DMS114 treated with DMSO at 0.1 percent for 48 hours (cell line): Measurements from ENCODE around the gene XRCC4.
"Not testable (repeated sequence)": the region's sequence is repeated elsewhere in the genome, so short reads cannot be mapped to it uniquely, and the experiment has no call there.

Source experiments
- DNase-seq: peaks from one replicate; lab custom pipeline; 2025; ENCODE audit not compliant: unreplicated experiment; lab: John Stamatoyannopoulos, UW

XRCC4 gene

DNA sequence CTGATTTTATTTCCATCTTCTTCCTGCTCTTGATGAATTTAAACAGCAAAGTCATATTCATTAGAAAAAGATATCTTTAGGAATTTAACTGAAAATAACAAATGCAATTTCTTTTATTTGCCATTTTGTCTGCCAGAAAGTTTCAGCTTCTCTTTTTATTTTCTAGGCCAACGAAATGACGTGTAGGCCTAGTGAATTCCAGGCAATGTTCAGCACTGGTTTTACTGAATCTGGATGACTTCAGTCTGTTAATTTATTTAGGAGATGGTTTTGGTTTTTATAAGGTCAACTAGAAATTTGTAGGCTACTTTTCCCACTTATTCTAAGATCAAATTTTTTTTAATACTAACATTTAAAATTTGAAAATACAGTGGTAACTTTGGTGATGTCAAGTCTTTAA lies 265.1 kb downstream of the XRCC4 start:
- no peak for DNase-seq

DNA sequence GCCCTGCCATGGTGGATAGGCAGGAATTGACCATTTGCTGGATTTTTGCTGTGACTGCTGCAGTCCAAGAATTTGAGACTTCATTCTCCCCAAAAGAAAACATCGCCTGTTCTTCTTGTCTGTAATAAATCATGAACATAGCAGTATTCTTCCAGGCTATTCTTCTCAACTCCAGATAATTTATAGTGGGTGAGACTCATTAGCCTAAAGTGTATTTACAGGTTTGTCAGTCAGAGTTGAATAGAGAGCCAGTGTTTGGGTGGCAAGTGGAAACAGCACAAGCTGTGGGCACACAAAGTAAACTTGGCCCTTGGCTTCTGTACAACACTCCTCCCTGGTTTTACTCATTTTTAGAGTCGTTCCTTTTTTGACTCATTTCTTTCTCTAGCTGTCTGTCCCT lies 266.0 kb downstream of the XRCC4 start:
- no peak for DNase-seq

DNA sequence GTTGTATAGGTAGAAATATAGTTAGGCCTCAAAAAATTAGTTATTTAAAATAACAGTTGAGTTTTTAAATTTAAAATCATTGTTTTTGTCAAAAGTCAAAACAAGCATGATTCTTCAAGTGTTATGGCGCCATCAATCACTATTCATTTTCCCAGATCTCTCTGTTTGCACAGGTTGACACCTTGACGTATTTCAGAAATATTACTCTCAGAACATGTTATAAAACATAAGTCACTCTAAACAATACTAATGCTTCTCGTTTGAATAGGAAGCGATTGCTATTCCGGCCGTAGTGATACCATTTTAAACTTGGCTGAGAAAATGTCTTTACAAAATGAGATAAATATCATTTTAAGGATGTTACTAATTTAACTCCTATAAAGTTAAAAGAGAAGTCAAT lies 268.1 kb downstream of the XRCC4 start:
- no peak for DNase-seq

DNA sequence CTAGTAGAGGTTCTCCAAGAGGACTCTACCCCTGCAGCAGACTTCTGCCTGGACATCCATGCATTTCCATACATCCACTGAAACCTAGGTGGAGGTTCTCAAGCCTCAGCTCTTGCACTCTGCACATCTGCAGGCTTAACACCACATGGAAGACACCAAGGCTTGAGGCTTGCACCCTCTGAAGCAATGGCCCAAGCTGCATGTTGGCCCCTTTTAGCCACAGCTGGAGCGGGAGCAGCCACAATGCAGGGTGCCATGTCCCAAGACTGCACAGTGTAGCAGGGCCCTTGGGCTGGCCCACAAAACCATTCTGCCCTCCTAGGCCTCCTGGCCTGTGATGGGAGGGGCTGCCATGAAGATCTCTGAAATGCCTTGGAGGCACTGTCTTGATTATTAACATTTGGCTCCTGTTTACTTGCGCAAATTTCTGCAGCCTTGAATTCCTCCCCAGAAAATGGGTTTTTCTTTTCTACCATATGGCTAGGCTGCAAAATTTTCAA lies 271.0 kb downstream of the XRCC4 start:
- no peak for DNase-seq

DNA sequence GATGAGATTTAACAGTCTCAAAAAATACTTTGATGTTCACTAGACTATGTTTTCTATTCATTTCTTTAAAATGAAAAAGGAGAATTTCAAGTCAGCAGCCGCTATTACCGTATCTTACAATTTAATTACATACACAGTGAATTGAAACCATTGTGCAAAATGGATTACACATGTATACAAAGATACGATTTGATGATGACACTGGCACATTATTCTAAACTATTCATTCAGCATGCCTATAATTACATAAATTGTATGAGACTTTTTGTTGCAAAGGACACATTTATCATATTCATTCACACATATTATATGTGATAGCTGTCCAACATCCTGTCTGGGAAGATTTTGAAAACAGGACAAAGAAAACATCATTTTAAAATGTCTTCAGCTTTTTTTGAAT lies 275.9 kb downstream of the XRCC4 start:
- DNase-seq = no peak

DNA sequence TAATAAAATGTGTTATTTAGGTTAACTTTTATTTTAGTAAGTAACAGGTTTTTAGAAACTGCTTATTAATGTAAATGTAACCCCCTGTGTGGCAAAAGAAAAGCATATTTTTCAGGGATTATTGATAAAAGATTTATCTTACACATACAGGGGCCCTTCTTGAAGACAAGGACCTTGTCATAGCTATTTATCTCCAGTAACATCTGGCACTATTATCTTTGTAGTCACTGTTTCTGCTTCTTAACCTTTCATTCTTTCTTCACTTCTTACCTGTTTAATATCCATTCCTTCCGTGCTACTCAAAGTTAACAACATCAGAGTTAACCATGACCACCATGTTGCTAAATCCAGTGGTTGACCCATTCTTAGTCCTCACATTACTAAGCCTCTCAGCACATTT lies 276.4 kb downstream of the XRCC4 start:
- DNase-seq = no peak

DNA sequence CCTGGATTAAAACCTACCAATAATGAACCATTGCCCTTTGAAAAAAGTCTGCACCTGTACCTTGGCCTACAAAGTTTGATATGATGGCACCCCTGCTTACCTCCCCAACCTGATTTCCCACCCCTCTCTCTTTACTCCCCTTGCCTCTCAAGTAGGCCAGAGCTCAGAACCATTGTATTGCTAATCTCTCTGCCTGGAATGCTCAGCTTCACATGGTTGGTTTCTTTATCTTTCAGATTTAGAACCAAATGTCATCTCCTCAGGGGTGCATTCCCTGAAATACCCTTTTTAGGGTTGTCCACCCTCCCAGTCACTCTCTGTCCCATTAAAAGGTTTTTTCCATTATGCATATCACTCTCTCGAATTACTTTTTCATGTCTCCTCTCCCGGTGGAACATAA lies 277.6 kb downstream of the XRCC4 start:
- no peak for DNase-seq

DNA sequence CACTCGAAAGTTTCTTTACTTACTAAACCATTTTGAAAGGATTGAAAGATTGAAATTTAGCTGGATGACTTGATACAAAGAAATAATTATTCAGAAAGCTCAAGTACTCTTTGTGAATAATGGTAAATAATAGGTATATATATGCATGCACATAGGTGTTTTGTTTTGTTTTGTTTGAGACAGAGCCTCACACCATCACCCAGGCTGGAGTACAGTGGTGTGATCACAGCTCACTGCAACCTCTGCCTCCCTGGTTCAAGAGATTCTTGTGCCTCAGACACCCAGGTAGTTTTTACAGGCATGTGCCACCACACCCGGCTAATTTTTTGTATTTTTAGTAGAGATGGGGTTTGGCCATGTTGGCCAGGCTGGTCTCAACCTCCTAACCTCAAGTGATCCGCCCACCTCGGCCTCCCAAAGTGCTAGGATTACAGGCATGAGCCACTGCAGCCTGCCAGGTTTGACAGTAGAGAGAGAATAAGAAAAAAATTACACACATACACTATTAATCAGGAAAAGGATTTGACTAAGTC lies 278.2 kb downstream of the XRCC4 start:
- not testable (repeated sequence) for DNase-seq

DNA sequence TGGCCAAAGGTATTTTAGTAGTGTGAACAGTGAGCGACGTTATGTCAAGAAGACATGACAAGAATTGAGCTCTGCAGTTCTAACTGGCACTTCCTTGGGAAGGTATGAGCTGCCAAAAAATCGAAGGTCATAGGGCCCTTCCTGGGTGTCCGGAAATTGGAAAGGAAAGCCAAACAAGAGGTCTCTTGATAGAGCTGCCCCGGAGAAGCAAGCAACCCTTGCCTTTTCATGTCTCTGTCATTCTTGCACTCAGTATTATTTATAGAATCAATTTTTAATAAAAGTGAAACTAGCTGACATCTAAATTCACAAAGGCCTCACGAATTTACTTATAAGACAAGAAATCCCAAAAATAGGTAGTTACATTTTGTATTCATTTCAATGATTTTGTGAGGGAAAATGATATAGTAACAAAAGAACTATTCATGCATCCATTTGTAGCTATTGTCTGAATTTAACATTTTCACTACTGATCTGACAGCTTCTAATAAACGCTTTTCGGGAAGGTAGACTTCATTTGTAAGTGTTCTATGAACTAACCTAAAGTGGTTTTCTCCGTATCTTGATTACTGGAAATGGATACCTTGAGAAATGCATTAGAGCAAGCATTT lies 280.4 kb downstream of the XRCC4 start:
- no peak for DNase-seq

DNA sequence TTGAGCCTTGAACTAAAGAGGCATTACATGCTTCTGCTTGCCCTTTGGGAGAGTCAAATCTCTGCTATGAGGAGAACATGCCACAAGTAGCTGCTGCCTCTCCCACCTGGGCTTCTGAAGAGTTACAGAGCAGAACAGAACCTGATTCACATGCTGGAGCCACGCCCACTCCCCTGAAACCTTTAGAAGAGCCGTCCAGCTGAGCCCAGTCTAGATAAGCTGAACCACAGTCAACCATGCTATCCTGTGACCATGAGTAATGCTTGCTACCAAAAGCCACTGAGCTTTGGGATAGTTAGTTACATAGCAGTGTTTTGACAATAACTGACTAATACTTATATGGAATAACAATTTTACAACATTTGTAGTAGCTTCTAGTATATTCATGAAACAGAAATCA lies 283.2 kb downstream of the XRCC4 start:
- no peak for DNase-seq

DNA sequence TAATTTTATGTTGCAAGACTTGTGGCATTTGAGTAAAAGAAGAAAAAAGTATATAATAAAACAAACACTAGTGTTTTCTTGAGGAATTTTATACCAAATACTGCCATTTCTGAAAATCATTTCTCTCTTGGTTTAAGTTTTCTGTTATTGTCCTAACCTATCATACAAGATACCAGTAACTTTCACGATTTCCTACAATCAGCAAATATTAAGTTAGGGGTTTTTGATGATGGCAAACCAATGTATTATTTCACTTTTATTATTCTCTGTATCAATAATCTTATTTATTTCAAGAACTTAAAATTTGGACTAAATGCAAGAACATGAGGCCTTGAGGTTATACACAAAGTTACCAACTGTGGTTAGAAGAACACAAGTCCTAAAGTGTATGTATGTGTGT lies 285.2 kb downstream of the XRCC4 start:
- DNase-seq = no peak

DNA sequence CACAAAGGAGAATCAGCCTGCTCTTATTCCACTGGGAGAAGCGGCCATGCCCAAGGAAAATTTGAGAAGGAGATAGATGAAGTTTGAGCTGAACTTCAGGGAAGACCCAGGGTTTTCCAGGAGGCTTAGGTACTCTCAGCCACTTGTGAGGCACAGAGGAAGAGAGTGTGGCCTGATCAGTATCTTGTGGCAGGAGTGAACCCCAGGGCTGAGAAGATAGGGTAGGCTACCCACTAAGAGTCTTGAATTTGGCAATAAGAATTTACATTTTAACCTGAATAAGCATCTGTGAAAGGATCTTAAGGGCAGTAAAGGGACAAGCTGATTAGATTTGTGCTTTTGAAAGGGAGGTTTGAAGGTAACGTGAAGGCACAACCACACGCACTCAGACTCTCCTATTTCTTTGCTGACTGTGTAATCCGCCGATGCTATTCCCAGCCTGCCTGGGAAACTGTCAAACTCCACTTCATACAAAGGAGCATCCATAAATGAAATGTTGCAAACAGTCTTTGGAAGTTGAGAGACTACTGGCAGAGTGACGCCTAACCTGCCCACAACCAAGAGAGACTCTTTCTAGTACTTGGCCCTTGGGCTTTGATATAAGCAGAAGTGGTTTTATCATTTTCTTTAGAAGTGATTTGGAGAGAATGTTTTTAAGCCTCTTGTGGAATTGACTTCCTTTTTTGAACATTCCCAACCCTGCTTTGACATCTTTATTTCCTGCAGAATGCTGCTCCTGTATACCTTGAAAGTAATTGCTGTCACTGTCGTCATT lies 286.0 kb downstream of the XRCC4 start:
- DNase-seq = no peak

DNA sequence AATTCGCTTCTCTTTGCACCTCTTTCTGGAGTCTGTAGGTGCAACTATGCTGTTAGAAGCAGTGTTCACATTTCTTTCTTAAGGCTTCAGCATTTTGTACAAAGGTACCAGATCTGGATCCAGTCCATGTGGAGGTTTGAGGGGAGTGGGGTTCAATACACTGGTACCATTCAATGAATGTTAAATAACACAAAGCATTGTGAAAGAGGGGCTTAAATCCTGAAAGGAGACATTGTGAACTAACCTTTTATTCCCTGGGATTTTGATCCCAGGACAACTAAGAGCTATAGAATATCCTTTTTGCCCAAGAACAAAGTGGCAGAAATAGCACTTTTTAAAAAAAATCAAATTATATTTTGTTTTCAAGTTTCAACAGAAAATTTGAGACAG lies 286.5 kb downstream of the XRCC4 start:
- DNase-seq = no peak

DNA sequence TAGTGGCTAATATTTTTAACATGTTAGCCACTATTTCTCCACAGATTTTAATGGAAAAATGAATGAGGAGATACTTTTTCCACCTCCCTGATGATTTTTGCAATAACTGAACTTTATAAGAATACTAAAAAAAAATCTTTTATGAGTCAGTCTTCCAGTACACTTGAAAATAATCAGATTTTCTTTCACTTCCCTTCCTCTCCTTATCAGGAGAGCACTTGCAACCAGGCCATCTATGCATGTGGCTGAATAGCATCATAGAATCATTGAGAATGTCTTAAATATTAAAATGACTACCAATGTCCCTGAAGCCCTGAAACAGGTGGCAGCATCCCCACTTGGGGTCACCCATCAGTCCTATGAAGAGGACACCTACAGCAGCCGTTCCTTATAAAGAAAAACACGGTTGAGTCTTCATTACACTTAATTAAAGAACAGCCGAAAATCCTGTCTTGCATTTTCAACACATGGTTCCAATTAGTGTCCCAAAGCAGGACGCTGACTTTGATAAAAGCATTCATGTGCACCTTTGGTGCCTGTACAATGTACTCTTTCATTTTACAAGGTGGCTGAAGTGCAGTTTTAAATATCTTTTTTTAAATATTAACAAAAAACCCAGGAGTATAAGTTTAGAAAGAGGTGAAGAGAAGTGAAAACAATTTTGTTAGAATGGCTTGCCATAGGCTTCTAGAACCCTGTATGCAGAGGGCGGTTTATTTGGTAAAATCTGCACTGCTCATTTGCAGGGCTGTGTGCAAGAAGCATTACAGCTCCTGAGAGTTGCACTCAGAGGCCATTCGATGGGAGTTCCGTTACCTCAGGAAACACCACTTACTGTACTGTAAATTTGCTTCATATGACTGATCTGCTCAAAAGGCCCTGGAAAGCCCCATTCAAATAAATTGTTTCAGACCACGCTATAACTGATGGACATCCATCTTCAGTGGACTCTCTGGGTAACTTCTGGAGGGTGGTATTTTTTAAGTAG lies 287.3 kb downstream of the XRCC4 start:
- no peak for DNase-seq

DNA sequence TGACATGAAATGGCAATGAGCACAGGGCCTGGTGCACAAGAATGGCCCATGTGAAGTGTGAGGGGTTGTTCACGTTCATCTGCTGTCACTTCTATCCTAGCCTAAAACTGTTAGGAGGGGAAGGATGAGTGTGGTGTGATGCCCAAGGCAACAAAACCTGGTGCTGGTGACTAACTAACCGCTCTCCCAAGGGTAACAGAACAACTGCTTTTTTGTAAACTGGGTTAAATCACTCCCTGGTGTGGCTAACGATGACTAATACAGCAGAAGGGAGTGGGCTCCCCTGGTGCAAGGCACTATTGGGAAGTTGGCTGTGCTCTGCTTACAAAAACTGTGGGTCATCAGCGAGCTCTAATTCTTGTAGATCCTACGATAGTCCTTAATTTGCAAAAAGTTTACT lies 291.0 kb downstream of the XRCC4 start:
- no peak for DNase-seq

DNA sequence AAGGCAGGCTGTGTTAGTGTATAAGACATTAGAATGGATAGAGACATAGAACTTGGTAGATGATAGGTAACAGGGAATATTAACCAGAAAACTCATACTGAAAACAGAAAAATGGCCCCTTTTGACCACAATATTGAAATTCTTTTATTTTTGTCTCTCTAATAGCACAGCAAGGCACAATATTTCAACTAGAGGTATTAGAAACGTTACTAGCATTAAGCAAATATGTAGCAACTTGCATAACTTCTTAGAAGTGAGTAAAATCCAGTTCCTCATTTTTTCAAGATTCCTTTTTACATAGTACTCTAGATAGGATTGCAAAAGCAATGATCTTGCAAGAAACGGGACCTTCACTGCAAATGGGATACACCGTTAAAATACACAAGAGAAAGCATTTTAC lies 291.5 kb downstream of the XRCC4 start:
- DNase-seq = no peak

DNA sequence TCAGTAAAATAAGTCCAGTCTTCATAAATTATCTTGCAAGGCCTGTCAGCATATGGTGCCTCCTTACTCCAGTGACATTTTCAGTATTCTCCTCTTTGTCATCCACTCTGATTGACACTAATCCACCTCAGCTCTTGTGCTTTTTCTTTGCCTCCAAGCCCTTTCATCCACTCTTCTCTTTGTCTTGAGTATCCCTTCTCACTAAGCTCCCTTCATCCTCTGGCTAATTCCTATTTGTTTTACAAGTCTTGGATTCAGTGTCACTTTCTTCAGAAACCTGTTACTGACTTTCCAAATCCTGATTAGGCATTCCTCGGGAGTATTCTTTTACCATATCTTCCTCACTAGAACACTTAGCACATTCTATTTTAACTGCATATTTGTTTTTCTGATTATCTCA lies 293.6 kb downstream of the XRCC4 start:
- no peak for DNase-seq

DNA sequence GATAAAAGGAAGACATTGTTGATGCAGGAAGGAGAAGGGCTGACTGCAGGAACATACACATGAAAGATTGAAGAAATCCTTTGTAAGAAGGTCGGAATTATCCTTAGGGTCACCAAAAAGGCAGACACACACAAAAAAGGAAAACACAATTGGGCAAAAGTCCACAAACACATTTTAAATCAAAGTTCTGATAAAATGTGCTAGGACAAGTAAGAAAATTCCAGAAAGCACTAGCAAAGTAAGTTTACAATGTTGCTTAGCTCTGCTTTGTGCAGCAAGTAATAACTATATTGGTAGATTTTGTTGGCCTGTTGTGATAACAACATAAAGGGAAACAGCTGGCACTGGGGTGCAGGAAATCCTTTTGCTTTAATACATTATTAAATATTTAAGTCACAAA lies 294.4 kb downstream of the XRCC4 start:
- DNase-seq = no peak

DNA sequence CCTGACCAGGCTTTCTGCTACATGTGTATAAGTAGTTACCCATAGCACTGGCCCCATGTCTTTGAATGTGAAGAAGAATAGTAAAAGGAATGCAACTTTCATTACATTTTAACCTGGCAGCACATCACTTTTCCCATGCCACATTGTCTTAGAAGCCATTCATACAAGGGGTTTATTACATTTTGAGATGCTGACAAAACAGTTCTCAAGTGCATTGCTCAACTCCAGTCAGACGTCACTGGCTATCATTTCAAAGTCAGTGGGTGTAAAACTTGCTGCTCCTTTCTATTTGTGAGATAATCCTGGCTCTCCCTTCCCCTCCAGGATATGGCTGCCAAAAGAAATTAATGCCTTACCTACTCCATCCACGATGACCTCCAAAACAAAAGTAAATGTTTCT lies 297.2 kb downstream of the XRCC4 start:
- DNase-seq = no peak

DNA sequence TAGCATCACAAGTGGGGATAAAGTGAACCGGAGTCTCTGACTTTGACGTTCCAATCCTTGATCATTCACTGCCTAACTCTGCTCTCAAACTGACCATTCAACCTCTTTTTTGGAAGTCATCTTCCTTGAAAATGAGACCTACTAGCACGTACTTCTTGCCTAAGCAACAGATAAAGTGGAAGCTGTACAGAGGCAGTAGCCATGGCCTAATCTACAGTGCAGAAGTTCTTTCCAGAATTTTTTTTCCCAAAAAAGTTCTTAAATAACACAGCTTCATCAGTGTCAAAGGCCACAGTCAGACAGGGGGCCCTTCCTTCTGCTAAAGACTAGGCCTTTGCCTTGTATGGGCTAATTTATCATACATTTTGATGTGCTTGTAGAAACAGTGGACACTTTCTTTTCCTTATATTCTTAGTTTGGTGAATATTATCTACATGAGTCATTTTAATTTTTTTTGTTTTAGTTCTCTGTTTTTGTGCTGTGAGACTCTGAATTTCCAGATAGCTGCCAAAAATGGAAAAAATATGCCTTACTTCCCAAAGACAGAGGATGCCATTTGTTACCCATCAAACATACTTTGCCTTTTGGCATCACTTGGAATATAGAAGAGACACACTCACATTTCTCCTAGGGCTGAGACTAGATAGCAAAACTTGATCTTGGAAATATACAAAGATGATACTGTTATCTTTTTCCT lies 297.9 kb downstream of the XRCC4 start:
- DNase-seq = no peak

DNA sequence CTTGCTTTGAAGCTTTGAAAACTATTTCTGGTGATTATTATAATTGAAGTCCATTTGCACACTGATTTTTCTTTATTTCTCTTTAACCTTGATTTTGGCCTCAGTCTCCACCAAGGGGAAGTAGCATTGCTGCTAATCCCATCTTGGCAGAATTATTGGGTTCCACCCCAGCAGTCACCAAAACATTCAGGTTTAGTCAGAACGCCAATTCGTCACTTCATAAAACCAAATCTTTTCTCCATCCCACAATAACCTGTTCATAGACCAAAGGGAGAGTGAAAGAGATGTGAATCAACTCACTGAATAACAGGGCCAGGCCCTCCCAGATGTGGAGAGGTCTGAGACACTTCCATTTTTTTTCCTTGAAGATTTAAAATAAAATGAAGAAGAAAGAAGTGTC lies 299.1 kb downstream of the XRCC4 start:
- DNase-seq = no peak
